HG03025 (cell line): ENCODE results near the gene EIF3K.

ENCODE experiments used
- ATAC-seq: cut with Tn5 transposase; IDR thresholded peaks from one replicate; pipeline ENCODE4 v1.9.1; 2021; ENCODE audit warnings: mild to moderate bottlenecking, moderate library complexity; ENCODE audit not compliant: unreplicated experiment, low FRiP score

EIF3K gene

GRCh38 chr19:38665219-38665931 is 46.4 kb downstream of the EIF3K start:
- no peak for ATAC-seq

- ATAC-seq, result no peak
Measured at GRCh38 chr19:38665950-38666662, 47.1 kb downstream of the EIF3K start.

GRCh38 chr19:38666663-38667511 is 47.9 kb downstream of the EIF3K start:
- no peak for ATAC-seq

GRCh38 chr19:38667661-38668171 is 48.7 kb downstream of the EIF3K start:
- no peak for ATAC-seq

- no peak for ATAC-seq
Measured at GRCh38 chr19:38669552-38669951, 50.6 kb downstream of the EIF3K start.

GRCh38 chr19:38670921-38671398 is 52.0 kb downstream of the EIF3K start:
- ATAC-seq, result no peak

GRCh38 chr19:38671654-38672053 is 52.7 kb downstream of the EIF3K start:
- ATAC-seq, result no peak

- ATAC-seq, result no peak
Measured at GRCh38 chr19:38673030-38673429, 54.0 kb downstream of the EIF3K start.

- no peak for ATAC-seq
Measured at GRCh38 chr19:38674388-38675171, 55.6 kb downstream of the EIF3K start.

- no peak for ATAC-seq
Measured at GRCh38 chr19:38675611-38676010, 56.6 kb downstream of the EIF3K start.

GRCh38 chr19:38676023-38676877 is 57.3 kb downstream of the EIF3K start:
- no peak for ATAC-seq

GRCh38 chr19:38676878-38677646 is 58.1 kb downstream of the EIF3K start:
- ATAC-seq, result no peak

- ATAC-seq, result no peak
Measured at GRCh38 chr19:38678217-38678890, 59.4 kb downstream of the EIF3K start.

GRCh38 chr19:38678891-38679494 is 60.0 kb downstream of the EIF3K start:
- ATAC-seq, result no peak

GRCh38 chr19:38679839-38680238 is 60.9 kb downstream of the EIF3K start:
- ATAC-seq, result no peak

GRCh38 chr19:38682195-38682867 is 63.3 kb downstream of the EIF3K start:
- ATAC-seq, result no peak

- no peak for ATAC-seq
Measured at GRCh38 chr19:38682872-38683392, 63.9 kb downstream of the EIF3K start.
